A549 (cell line): ENCODE measurements around the gene CEP164. TPM values are rescaled to one million over a fixed set of nuclear protein-coding genes. Genes with fewer than 3 reads are reported as not detected.

Experiments used
- ATAC-seq, 2 experiments: fragments of 200-7000 bp in 1 of 2; fragments of >200 bp in 1 of 2; cut with Nextera tagmentation in 1 of 2; cut with Tn5 transposase in 1 of 2; 3 replicates each; pipeline versions ENCODE4 v1.8.0 to v1.9.1; 2018 to 2020; ENCODE audit warnings: mild to moderate bottlenecking in 1 of 2, moderate library complexity in 1 of 2
- CTCF ChIA-PET: fragments of 300-600 bp; sonication (Branson Sonifier 250); formaldehyde crosslinking; extraction: SDS; loops from one replicate; lab custom pipeline; 2021; ENCODE audit warnings: antibody characterized with exemption, inconsistent platforms; lab: Yijun Ruan, JAX
- POLR2A ChIA-PET: fragments of 350-600 bp; formaldehyde crosslinking; extraction: SDS; loops from one replicate; lab custom pipeline; 2021; ENCODE audit warnings: antibody characterized with exemption, inconsistent platforms; lab: Yijun Ruan, JAX
- DNase-seq, 2 experiments: peaks; one replicate each; pipeline versions ENCODE4 v3.0.0 to v3.0.0-alpha.2; 2011 to 2016; ENCODE audit warnings: low read depth in 1 of 2, low spot score in 1 of 2
- FAIRE-seq: peaks from 2 replicates; lab custom pipeline; 2011; peaks lifted over from hg19 to GRCh38; lab: Jason Lieb, UNC
- H3K27ac ChIP-seq, 2 experiments: fragments of >200 bp; sonication (Bioruptor Twin); formaldehyde crosslinking; 3 replicates each; pipeline ENCODE4 v1.5.1; 2016 to 2017
- H3K4me1 ChIP-seq: fragments of >200 bp; sonication (Bioruptor Twin); formaldehyde crosslinking; 3 replicates; pipeline ENCODE4 v1.6.1; 2016
- H3K4me2 ChIP-seq: fragments of >200 bp; sonication (Bioruptor Twin); formaldehyde crosslinking; 3 replicates; pipeline ENCODE4 v1.6.1; 2016
- H3K4me3 ChIP-seq: fragments of >200 bp; sonication (Bioruptor Twin); formaldehyde crosslinking; 3 replicates; pipeline ENCODE4 v1.5.1; 2016
- H3K9me3 ChIP-seq: fragments of >200 bp; sonication (Bioruptor Twin); formaldehyde crosslinking; 3 replicates; pipeline ENCODE4 v1.6.1; 2016
- EHMT2 ChIP-seq: fragments of 200-600 bp; sonication (generic); IDR thresholded peaks from 2 replicates; pipeline ENCODE4 v1.6.1; 2016; ENCODE audit warnings: antibody characterized with exemption, low read depth, mild to moderate bottlenecking, moderate library complexity
- HEYL ChIP-seq: fragments of 250-450 bp; sonication (Bioruptor Pico); IDR thresholded peaks from 2 replicates; pipeline ENCODE4 v1.8.0; 2021; ENCODE audit warnings: mild to moderate bottlenecking, moderate library complexity
- HOXA7 ChIP-seq: fragments of 250-450 bp; sonication (Bioruptor Pico); IDR thresholded peaks from 2 replicates; pipeline ENCODE4 v1.5.0; 2020; ENCODE audit warnings: mild to moderate bottlenecking, moderate library complexity
- HOXB5 ChIP-seq: fragments of 250-450 bp; sonication (Bioruptor Pico); IDR thresholded peaks from 2 replicates; pipeline ENCODE4 v1.5.0; 2020; ENCODE audit warnings: mild to moderate bottlenecking, moderate library complexity
- JUN ChIP-seq, 2 experiments: fragments of >200 bp; sonication (Bioruptor Twin); formaldehyde crosslinking; IDR thresholded peaks; 2 replicates in 1 of 2; 3 replicates in 1 of 2; pipeline ENCODE4 v1.6.1; 2016 to 2017
- PHF8 ChIP-seq: fragments of 200-600 bp; sonication (generic); IDR thresholded peaks from 2 replicates; pipeline ENCODE4 v1.6.1; 2016; ENCODE audit warnings: low read depth, mild to moderate bottlenecking, antibody characterized with exemption, moderate library complexity, borderline replicate concordance
- RAD21 ChIP-seq, 2 experiments: fragments of >200 bp in 1 of 2; sonication (Bioruptor Twin) in 1 of 2; formaldehyde crosslinking in 1 of 2; IDR thresholded peaks in 1 of 2; conservative IDR thresholded peaks in 1 of 2; 2 replicates in 1 of 2; 3 replicates in 1 of 2; pipeline ENCODE4 v1.6.1; 2012 to 2018; ENCODE audit warnings: inconsistent platforms in 1 of 2
- RNF2 ChIP-seq: fragments of 200-600 bp; sonication (generic); IDR thresholded peaks from 2 replicates; pipeline ENCODE4 v1.6.1; 2016; ENCODE audit warnings: low read depth, mild to moderate bottlenecking, antibody characterized with exemption, moderate library complexity, borderline replicate concordance
- SMC3 ChIP-seq: fragments of >200 bp; sonication (Bioruptor Twin); formaldehyde crosslinking; IDR thresholded peaks from 3 replicates; pipeline ENCODE4 v1.6.1; 2018; ENCODE audit warnings: inconsistent platforms
- SREBF2 ChIP-seq: fragments of 450-650 bp; IDR thresholded peaks from 2 replicates; pipeline ENCODE4 v1.6.1; 2014; ENCODE audit warnings: mild to moderate bottlenecking, moderate library complexity
- WGBS: methylation state at CpG from one replicate; pipeline ENCODE4 v1.1.6; 2017; ENCODE audit errors: missing lambda C conversion rate; 5-methylcytosine and 5-hydroxymethylcytosine counted together
- polyA plus RNA-seq, 4 experiments: library from polyadenylated mRNA; depleted of rRNA in 3 of 4; stranded (reverse); fragments of >200 nt; fragmentation: RNase III in 1 of 4; extraction: RNeasy Plus Mini Kit Qiagen cat#74134 plus additional on column Dnase treatment in 1 of 4; gene quantifications; 2 replicates in 3 of 4; 3 replicates in 1 of 4; pipeline ENCODE4 v1.2.3, GENCODE V29; 2011 to 2017
- TF ChIP-seq, protein P1 (sequence below): fragments of 250-450 bp; sonication (Bioruptor Pico); IDR thresholded peaks from 2 replicates; pipeline ENCODE4 v1.5.0; 2021; ENCODE audit warnings: mild to moderate bottlenecking, moderate library complexity, borderline replicate concordance
- TF ChIP-seq, protein P2 (sequence below): fragments of >200 bp; sonication (Bioruptor Twin); formaldehyde crosslinking; IDR thresholded peaks from 3 replicates; pipeline ENCODE4 v1.6.1; 2016
- TF ChIP-seq, protein P3 (sequence below): fragments of 250-450 bp; sonication (Bioruptor Pico); IDR thresholded peaks from 2 replicates; pipeline ENCODE4 v1.5.0; 2020; ENCODE audit warnings: low read depth, mild to moderate bottlenecking, moderate library complexity
- TF ChIP-seq, protein P4 (sequence below): IDR thresholded peaks from 2 replicates; pipeline ENCODE4 v1.6.1; 2012
- TF ChIP-seq, protein P5 (sequence below): fragments of 200-600 bp; sonication (generic); IDR thresholded peaks from 2 replicates; pipeline ENCODE4 v1.6.1; 2016; ENCODE audit warnings: antibody characterized with exemption, mild to moderate bottlenecking, moderate library complexity
- TF ChIP-seq, protein P6 (sequence below): fragments of 150-350 bp; IDR thresholded peaks from 2 replicates; pipeline ENCODE4 v1.6.1; 2014; ENCODE audit warnings: low read depth, mild to moderate bottlenecking, low read length

Gene CEP164
- polyA plus RNA-seq, 2 of the 4 experiments (the other 2 are of a cell fraction), result 17.4 to 19.6 TPM

DNA sequence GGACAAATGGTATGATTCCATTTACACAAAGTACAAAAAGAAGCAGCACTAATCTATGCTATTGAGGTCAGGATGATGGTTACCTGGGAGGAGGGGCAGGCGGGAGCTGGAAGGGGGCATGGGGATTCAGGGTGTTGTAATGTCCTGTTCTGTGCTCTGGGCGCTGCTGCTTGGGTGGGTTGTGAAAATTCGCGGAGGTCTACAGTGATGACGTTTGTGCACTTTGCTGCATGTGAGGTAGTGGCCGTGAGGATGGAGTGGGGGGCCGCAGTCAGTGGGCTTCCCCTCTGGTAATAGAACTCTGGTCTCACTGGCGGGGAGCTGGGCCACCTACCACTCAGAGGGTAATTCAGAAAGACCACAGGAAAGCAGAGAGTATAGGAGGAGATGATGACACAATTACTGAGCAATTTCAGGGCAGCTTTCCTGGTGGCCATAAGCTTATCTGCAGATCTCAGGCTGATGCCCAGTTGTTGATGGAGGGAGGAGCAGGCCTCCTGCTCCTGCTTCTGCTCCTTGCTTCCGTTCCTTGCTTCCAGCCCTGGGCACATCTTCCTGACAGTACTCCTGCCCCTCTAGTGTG, 121.5 kb downstream of the CEP164 start:
- DNase-seq (no peak), ATAC-seq (0 out of 6 replicates have a peak, but pooled peaks of 1 of the 2 experiments have one; percentile 43)
- H3K4me1 ChIP-seq, result no peaks in the 10 kb centered on the region
- 73% methylated on average over 9 of the region's 9 CpGs for WGBS
- H3K9me3 ChIP-seq, result peaks cover 5% of the 10 kb centered on the region; the same call in 1 of the 3 replicates
- TF ChIP-seq, protein P1, sequence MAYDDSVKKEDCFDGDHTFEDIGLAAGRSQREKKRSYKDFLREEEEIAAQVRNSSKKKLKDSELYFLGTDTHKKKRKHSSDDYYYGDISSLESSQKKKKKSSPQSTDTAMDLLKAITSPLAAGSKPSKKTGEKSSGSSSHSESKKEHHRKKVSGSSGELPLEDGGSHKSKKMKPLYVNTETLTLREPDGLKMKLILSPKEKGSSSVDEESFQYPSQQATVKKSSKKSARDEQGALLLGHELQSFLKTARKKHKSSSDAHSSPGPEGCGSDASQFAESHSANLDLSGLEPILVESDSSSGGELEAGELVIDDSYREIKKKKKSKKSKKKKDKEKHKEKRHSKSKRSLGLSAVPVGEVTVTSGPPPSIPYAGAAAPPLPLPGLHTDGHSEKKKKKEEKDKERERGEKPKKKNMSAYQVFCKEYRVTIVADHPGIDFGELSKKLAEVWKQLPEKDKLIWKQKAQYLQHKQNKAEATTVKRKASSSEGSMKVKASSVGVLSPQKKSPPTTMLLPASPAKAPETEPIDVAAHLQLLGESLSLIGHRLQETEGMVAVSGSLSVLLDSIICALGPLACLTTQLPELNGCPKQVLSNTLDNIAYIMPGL (CRISPR knock-in tag), result no peak
- TF ChIP-seq, protein P2, sequence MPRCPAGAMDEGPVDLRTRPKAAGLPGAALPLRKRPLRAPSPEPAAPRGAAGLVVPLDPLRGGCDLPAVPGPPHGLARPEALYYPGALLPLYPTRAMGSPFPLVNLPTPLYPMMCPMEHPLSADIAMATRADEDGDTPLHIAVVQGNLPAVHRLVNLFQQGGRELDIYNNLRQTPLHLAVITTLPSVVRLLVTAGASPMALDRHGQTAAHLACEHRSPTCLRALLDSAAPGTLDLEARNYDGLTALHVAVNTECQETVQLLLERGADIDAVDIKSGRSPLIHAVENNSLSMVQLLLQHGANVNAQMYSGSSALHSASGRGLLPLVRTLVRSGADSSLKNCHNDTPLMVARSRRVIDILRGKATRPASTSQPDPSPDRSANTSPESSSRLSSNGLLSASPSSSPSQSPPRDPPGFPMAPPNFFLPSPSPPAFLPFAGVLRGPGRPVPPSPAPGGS, result no peak
- TF ChIP-seq HOXB5 (CRISPR knock-in tag) (no peak), JUN (IDR thresholded peaks at IDR 0.05) (no peak), SREBF2 (no peak), HOXA7 (CRISPR knock-in tag) (no peak), RNF2 (no peak), PHF8 (no peak), RAD21 (conservative IDR thresholded peaks at IDR 0.05 in 1 of 2, IDR thresholded peaks at IDR 0.05 in 1 of 2) (no peak), EHMT2 (no peak)
- TF ChIP-seq, protein P3, sequence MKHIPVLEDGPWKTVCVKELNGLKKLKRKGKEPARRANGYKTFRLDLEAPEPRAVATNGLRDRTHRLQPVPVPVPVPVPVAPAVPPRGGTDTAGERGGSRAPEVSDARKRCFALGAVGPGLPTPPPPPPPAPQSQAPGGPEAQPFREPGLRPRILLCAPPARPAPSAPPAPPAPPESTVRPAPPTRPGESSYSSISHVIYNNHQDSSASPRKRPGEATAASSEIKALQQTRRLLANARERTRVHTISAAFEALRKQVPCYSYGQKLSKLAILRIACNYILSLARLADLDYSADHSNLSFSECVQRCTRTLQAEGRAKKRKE (CRISPR knock-in tag), result no peak
- TF ChIP-seq, protein P4, sequence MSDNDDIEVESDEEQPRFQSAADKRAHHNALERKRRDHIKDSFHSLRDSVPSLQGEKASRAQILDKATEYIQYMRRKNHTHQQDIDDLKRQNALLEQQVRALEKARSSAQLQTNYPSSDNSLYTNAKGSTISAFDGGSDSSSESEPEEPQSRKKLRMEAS, result no peak
- TF ChIP-seq, protein P5, sequence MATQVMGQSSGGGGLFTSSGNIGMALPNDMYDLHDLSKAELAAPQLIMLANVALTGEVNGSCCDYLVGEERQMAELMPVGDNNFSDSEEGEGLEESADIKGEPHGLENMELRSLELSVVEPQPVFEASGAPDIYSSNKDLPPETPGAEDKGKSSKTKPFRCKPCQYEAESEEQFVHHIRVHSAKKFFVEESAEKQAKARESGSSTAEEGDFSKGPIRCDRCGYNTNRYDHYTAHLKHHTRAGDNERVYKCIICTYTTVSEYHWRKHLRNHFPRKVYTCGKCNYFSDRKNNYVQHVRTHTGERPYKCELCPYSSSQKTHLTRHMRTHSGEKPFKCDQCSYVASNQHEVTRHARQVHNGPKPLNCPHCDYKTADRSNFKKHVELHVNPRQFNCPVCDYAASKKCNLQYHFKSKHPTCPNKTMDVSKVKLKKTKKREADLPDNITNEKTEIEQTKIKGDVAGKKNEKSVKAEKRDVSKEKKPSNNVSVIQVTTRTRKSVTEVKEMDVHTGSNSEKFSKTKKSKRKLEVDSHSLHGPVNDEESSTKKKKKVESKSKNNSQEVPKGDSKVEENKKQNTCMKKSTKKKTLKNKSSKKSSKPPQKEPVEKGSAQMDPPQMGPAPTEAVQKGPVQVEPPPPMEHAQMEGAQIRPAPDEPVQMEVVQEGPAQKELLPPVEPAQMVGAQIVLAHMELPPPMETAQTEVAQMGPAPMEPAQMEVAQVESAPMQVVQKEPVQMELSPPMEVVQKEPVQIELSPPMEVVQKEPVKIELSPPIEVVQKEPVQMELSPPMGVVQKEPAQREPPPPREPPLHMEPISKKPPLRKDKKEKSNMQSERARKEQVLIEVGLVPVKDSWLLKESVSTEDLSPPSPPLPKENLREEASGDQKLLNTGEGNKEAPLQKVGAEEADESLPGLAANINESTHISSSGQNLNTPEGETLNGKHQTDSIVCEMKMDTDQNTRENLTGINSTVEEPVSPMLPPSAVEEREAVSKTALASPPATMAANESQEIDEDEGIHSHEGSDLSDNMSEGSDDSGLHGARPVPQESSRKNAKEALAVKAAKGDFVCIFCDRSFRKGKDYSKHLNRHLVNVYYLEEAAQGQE, result no peak
- TF ChIP-seq, all 56 proteins: peak for 0
- ChIA-PET POLR2A (no interaction called here), CTCF (interaction anchor here (1.0 to 3.0 kb wide), 3 partner anchors 23 to 604 kb away, joined by 3 to 10 read pairs (median 5); no protein-coding TSS in a partner anchor)
- Histone ChIP-seq H3K4me3 (no peak overlapping the region), H3K4me2 (no peak overlapping the region), H3K27ac (no peak overlapping the region)
- no peak for FAIRE-seq

DNA sequence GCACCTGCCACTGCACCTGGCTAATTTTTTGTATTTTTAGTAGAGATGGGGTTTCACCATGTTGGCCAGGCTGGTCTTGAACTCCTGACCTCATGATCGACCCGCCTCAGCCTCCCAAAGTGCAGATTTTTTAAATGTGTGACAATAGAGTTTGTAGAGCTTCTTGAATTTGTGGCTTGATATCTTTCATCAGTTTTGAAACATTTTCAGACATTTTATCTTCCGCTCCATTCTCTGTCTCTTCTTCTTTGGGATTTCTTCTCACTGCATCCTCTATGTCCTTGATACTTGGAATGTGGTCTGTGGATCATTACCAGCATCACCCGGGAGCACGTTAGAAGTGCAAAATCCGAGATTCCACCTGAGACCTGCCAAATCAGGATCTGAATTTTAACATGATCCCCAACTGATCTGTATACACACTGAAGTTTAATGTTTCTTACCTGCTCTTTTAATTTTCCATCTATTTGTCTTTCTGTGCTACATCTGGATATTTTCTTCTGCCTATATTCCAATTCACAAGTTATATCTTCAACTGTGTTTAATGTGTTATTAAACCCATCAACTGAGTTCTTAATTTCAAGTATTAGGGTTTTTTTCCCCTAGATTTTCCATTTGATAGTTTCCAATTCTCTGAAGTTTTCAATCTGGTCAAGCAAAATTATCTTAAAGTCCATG, 126.4 kb downstream of the CEP164 start:
- DNase-seq, result no peak
- WGBS, result 56% methylated on average over 6 of the region's 6 CpGs
- no peak overlapping the region for H3K4me2 ChIP-seq
- no peak for ATAC-seq
- POLR2A ChIA-PET, result no interaction called here
- no peaks in the 10 kb centered on the region for H3K4me1 ChIP-seq
- H3K9me3 ChIP-seq, result peaks cover 5% of the 10 kb centered on the region; the same call in 1 of the 3 replicates
- no peak overlapping the region for H3K27ac ChIP-seq
- CTCF ChIA-PET, result interaction anchor here (1.0 kb wide), 1 partner anchor 354 kb away, joined by 3 read pairs; no protein-coding TSS in a partner anchor
- FAIRE-seq, result no peak
- H3K4me3 ChIP-seq, result no peak overlapping the region
- TF ChIP-seq RAD21 (conservative IDR thresholded peaks at IDR 0.05 in 1 of 2, IDR thresholded peaks at IDR 0.05 in 1 of 2) (no peak), HEYL (CRISPR knock-in tag) (no peak), SMC3 (no peak), PHF8 (no peak), SREBF2 (no peak)
- TF ChIP-seq, protein P6, sequence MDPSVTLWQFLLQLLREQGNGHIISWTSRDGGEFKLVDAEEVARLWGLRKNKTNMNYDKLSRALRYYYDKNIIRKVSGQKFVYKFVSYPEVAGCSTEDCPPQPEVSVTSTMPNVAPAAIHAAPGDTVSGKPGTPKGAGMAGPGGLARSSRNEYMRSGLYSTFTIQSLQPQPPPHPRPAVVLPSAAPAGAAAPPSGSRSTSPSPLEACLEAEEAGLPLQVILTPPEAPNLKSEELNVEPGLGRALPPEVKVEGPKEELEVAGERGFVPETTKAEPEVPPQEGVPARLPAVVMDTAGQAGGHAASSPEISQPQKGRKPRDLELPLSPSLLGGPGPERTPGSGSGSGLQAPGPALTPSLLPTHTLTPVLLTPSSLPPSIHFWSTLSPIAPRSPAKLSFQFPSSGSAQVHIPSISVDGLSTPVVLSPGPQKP, result no peak
- TF ChIP-seq, protein P5, result no peak
- TF ChIP-seq, protein P1 (CRISPR knock-in tag), result no peak
